H1 (cell line): ENCODE data around the gene CTXN1. TPM values are rescaled to one million over a fixed set of nuclear protein-coding genes. Genes with fewer than 3 reads are reported as not detected.

Source experiments
- CTCF ChIA-PET: fragments of 300-600 bp; sonication (Branson Sonifier 250); formaldehyde crosslinking; loops from one replicate; lab custom pipeline; 2021; ENCODE audit not compliant: partially characterized antibody; lab: Charles Lee
- POLR2A ChIA-PET: fragments of 300-600 bp; sonication (Branson Sonifier 250); formaldehyde crosslinking; loops from one replicate; lab custom pipeline; 2021; ENCODE audit warnings: inconsistent platforms; ENCODE audit not compliant: partially characterized antibody; lab: Charles Lee
- DNase-seq, 2 experiments: peaks; one replicate each; pipeline versions ENCODE4 v3.0.0 to v3.0.0-alpha.2; 2010 to 2022; ENCODE audit warnings: low spot score in 2 of 2, low read depth in 1 of 2, mixed read lengths in 1 of 2
- FAIRE-seq: peaks from 2 replicates; lab custom pipeline; 2011; peaks lifted over from hg19 to GRCh38; lab: Jason Lieb, UNC
- H2AFZ ChIP-seq: 2 replicates; pipeline ENCODE4 v1.8.1; 2012; ENCODE audit warnings: low read length, inconsistent platforms
- H2AK5ac ChIP-seq: 2 replicates; pipeline ENCODE4 v1.6.1; 2013; ENCODE audit warnings: low read depth, low read length
- H2BK120ac ChIP-seq: replicated peaks from 2 replicates; pipeline ENCODE3; 2013; ENCODE audit warnings: low read depth, low read length, inconsistent platforms
- H2BK12ac ChIP-seq: 2 replicates; pipeline ENCODE4 v1.6.1; 2013; ENCODE audit warnings: low read depth, low read length
- H2BK15ac ChIP-seq: 2 replicates; pipeline ENCODE4 v1.6.1; 2013; ENCODE audit warnings: low read length
- H2BK20ac ChIP-seq: 2 replicates; pipeline ENCODE4 v1.6.1; 2013; ENCODE audit warnings: low read length
- H2BK5ac ChIP-seq: 2 replicates; pipeline ENCODE4 v1.6.1; 2013; ENCODE audit warnings: low read depth, low read length
- H3K14ac ChIP-seq: 2 replicates; pipeline ENCODE4 v1.6.1; 2013; ENCODE audit warnings: inconsistent platforms; ENCODE audit not compliant: insufficient read length
- H3K18ac ChIP-seq: 2 replicates; pipeline ENCODE4 v1.6.1; 2013; ENCODE audit warnings: low read length; ENCODE audit errors: extremely low read depth
- H3K23ac ChIP-seq: 2 replicates; pipeline ENCODE4 v1.6.1; 2013; ENCODE audit warnings: inconsistent platforms; ENCODE audit not compliant: insufficient read length
- H3K23me2 ChIP-seq: 2 replicates; pipeline ENCODE4 v1.6.1; 2013; ENCODE audit warnings: low read depth, low read length
- H3K27ac ChIP-seq: 2 replicates; pipeline ENCODE4 v1.6.1; 2011; ENCODE audit warnings: low read depth, low read length, inconsistent platforms
- H3K27me3 ChIP-seq, 4 experiments: replicated peaks in 1 of 4; 1 replicate in 1 of 4; 2 replicates in 3 of 4; pipeline versions ENCODE4 v1.6.1 to v1.8.1; 2011 to 2013; ENCODE audit warnings: low read length in 3 of 4, mild to moderate bottlenecking in 3 of 4, inconsistent platforms in 2 of 4, mixed read lengths in 2 of 4, moderate library complexity in 1 of 4; ENCODE audit not compliant: control insufficient read depth in 3 of 4, insufficient read depth in 3 of 4; ENCODE audit errors: extremely low read depth in 1 of 4
- H3K36me3 ChIP-seq, 4 experiments: 2 replicates each; pipeline versions ENCODE4 v1.6.1 to v1.8.1; 2011 to 2013; ENCODE audit warnings: mild to moderate bottlenecking in 4 of 4, low read length in 3 of 4, moderate library complexity in 2 of 4, control low read depth in 1 of 4, inconsistent platforms in 1 of 4; ENCODE audit not compliant: insufficient read depth in 4 of 4, control insufficient read depth in 2 of 4
- H3K4ac ChIP-seq: replicated peaks from 2 replicates; pipeline ENCODE3; 2013; ENCODE audit warnings: low read length, low read depth, mixed read lengths, inconsistent platforms; ENCODE audit not compliant: insufficient read length
- H3K4me1 ChIP-seq, 4 experiments: replicated peaks in 1 of 4; 1 replicate in 1 of 4; 2 replicates in 3 of 4; pipeline versions ENCODE4 v1.6.1 to v1.8.1; 2011 to 2013; ENCODE audit warnings: low read length in 3 of 4, inconsistent platforms in 2 of 4, mixed read lengths in 1 of 4; ENCODE audit not compliant: insufficient read depth in 4 of 4, control insufficient read depth in 3 of 4
- H3K4me2 ChIP-seq, 2 experiments: 2 replicates each; pipeline versions ENCODE4 v1.6.1 to v1.8.1; 2011 to 2013; ENCODE audit warnings: low read depth in 2 of 2, low read length in 2 of 2, control low read depth in 1 of 2, inconsistent platforms in 1 of 2, mild to moderate bottlenecking in 1 of 2; ENCODE audit not compliant: insufficient read depth in 1 of 2
- H3K4me3 ChIP-seq, 4 experiments: fragments of 200-600, 300-600 bp in 1 of 4; sonication (generic), shearing (Covaris generic), sonication (Bioruptor Twin) in 1 of 4; 2 replicates each; pipeline versions ENCODE4 v1.5.1 to v1.8.1; 2011 to 2016; ENCODE audit warnings: low read length in 4 of 4, low read depth in 3 of 4, control low read depth in 2 of 4, inconsistent platforms in 2 of 4, mild to moderate bottlenecking in 2 of 4, mixed read lengths in 1 of 4, moderate library complexity in 1 of 4; ENCODE audit not compliant: insufficient read depth in 2 of 4; ENCODE audit errors: extremely low read depth in 1 of 4
- H3K56ac ChIP-seq: replicated peaks from 2 replicates; pipeline ENCODE3; 2013; ENCODE audit warnings: low read depth, mild to moderate bottlenecking, mixed read lengths, low read length, inconsistent platforms; ENCODE audit not compliant: insufficient read length
- H3K79me1 ChIP-seq: 2 replicates; pipeline ENCODE4 v1.6.1; 2013; ENCODE audit warnings: low read depth, low read length, control low read depth
- H3K79me2 ChIP-seq, 2 experiments: 2 replicates each; pipeline versions ENCODE4 v1.6.1 to v1.8.1; 2012 to 2013; ENCODE audit warnings: low read length in 2 of 2, mild to moderate bottlenecking in 2 of 2, inconsistent platforms in 1 of 2; ENCODE audit not compliant: insufficient read depth in 2 of 2, control insufficient read depth in 1 of 2
- H3K9ac ChIP-seq, 4 experiments: replicated peaks in 1 of 4; 1 replicate in 1 of 4; 2 replicates in 3 of 4; pipeline versions ENCODE4 v1.6.1 to v1.8.1; 2011 to 2013; ENCODE audit warnings: low read depth in 3 of 4, low read length in 3 of 4, control low read depth in 2 of 4, mild to moderate bottlenecking in 2 of 4, moderate library complexity in 2 of 4, inconsistent platforms in 1 of 4; ENCODE audit errors: extremely low read depth in 1 of 4
- H3K9me3 ChIP-seq, 2 experiments: 2 replicates each; pipeline versions ENCODE4 v1.6.1 to v1.8.1; 2012 to 2013; ENCODE audit warnings: mild to moderate bottlenecking in 2 of 2, moderate library complexity in 2 of 2, control low read depth in 1 of 2, inconsistent platforms in 1 of 2, low read depth in 1 of 2, low read length in 1 of 2, mixed read lengths in 1 of 2; ENCODE audit not compliant: insufficient read depth in 2 of 2
- H4K20me1 ChIP-seq, 2 experiments: replicated peaks in 1 of 2; 2 replicates each; pipeline versions ENCODE3 to v1.8.1; 2011 to 2013; ENCODE audit warnings: inconsistent platforms in 2 of 2, low read length in 2 of 2, mild to moderate bottlenecking in 1 of 2; ENCODE audit not compliant: insufficient read depth in 2 of 2, control insufficient read depth in 1 of 2
- H4K5ac ChIP-seq: 2 replicates; pipeline ENCODE4 v1.6.1; 2013; ENCODE audit warnings: low read length, low read depth, mixed read lengths, inconsistent platforms; ENCODE audit not compliant: insufficient read length
- H4K8ac ChIP-seq: 2 replicates; pipeline ENCODE4 v1.8.0; 2013; ENCODE audit warnings: mild to moderate bottlenecking, moderate library complexity, low read length, inconsistent platforms; ENCODE audit not compliant: insufficient read depth; ENCODE audit errors: extremely low read depth
- H4K91ac ChIP-seq: replicated peaks from 2 replicates; pipeline ENCODE3; 2013; ENCODE audit warnings: low read length, mixed read lengths, inconsistent platforms; ENCODE audit not compliant: insufficient read length
- BRCA1 ChIP-seq: IDR thresholded peaks from 2 replicates; pipeline ENCODE4 v1.6.1; 2012; ENCODE audit warnings: low read depth, low read length, improper control_type of control experiment
- EGR1 ChIP-seq: IDR thresholded peaks from 2 replicates; pipeline ENCODE4 v1.6.1; 2011; ENCODE audit warnings: low read depth, low read length, borderline replicate concordance
- GABPA ChIP-seq: IDR thresholded peaks from 2 replicates; pipeline ENCODE4 v1.6.1; 2011; ENCODE audit warnings: mild to moderate bottlenecking, low read length, moderate library complexity, borderline replicate concordance; ENCODE audit not compliant: insufficient read depth
- WGBS, 2 experiments: shearing (Covaris generic) in 1 of 2; methylation state at CpG; one replicate each; pipeline versions ENCODE4 v1.1.6 to v1.1.7; 2013 to 2015; ENCODE audit warnings: low lambda C conversion rate in 2 of 2, mixed read lengths in 2 of 2, inconsistent platforms in 1 of 2, low coverage in 1 of 2, missing lambda C conversion rate in 1 of 2; ENCODE audit not compliant: insufficient replicate concordance in 2 of 2, insufficient coverage in 1 of 2, insufficient read length in 1 of 2; ENCODE audit errors: extremely low coverage in 1 of 2, missing lambda C conversion rate in 1 of 2; 5-methylcytosine and 5-hydroxymethylcytosine counted together
- polyA plus RNA-seq, 7 experiments: library from polyadenylated mRNA; depleted of rRNA in 3 of 7; stranded (reverse) in 5 of 7; unstranded in 2 of 7; fragments of >200 nt in 5 of 7; fragments of 200-250 nt in 2 of 7; gene quantifications; 1 replicate in 5 of 7; 2 replicates in 1 of 7; 4 replicates in 1 of 7; pipeline versions ENCODE4 v1.2.1 to v1.2.3, GENCODE V29; 2011 to 2013; ENCODE audit warnings: missing spikeins in 2 of 7, mixed read lengths in 2 of 7
- total RNA-seq: library from RNA; stranded (reverse); fragmentation: NEBNext Ultra II Directional; extraction: Animal tissue kit (Norgen Biotek cat#: 25700); gene quantifications from 2 replicates; pipeline ENCODE4 v1.2.1, GENCODE V29; 2021

Gene CTXN1
- total and polyA plus RNA-seq, 2 of the 8 experiments (the other 6 are each of a cell fraction or from before 2014, with no cell fraction given), result 16.4 to 58.0 TPM

- Histone ChIP-seq H2BK12ac (no peak overlapping the region), H3K27me3 (no peaks in the 10 kb centered on the region), H3K14ac (no peak overlapping the region), H2BK20ac (no peak overlapping the region), H2AFZ (no peak overlapping the region), H3K9me3 (no peaks in the 10 kb centered on the region), H3K9ac (no peak overlapping the region), H3K79me1 (no peaks in the 10 kb centered on the region), H3K4me1 (peaks cover 0 to 3% (median 0%) of the 10 kb centered on the region in 4 experiments; a peak in 1 of 7 replicates), H3K79me2 (no peaks in the 10 kb centered on the region), H3K23ac (no peak overlapping the region), H3K4me2 (no peak overlapping the region), H4K8ac (no peak overlapping the region; the same call in 1 of the 2 replicates), H3K27ac (no peak overlapping the region), H3K36me3 (no peaks in the 10 kb centered on the region), H2BK15ac (no peak overlapping the region), H2AK5ac (no peak overlapping the region), H4K91ac (no peak overlapping the region), H3K23me2 (peaks cover 3% of the 10 kb centered on the region; the same call in 1 of the 2 replicates), H4K5ac (no peak overlapping the region), H4K20me1 (no peaks in the 10 kb centered on the region), H2BK120ac (no peak overlapping the region), H3K56ac (no peak overlapping the region), H3K18ac (no peak overlapping the region), H2BK5ac (no peak overlapping the region), H3K4ac (no peak overlapping the region), H3K4me3 (no peak overlapping the region)
- ChIA-PET POLR2A (interaction anchor here (1.2 kb wide), 1 partner anchor 18 kb away, joined by 3 read pairs; no protein-coding TSS in a partner anchor), CTCF (interaction anchor here (1.4 to 1.5 kb wide), 3 partner anchors 16 to 24 kb away, joined by 4 read pairs; partner anchors contain the start of gene MAP2K7)
- WGBS, 2 experiments, result 90% methylated on average over 18 of the region's 18 CpGs; no CpG with 5 or more reads in 1 of the 2 experiments
- DNase-seq (no peak), FAIRE-seq (no peak)
- TF ChIP-seq GABPA (no peak), BRCA1 (no peak), EGR1 (no peak)
Measured at GRCh38 chr19:7879111-7879807, 46.7 kb downstream of the CTXN1 start.
